GM23338 (cell line): ENCODE results near the gene AFTPH.

Experiments
- CREB1 ChIP-seq: fragments of 250-450 bp; sonication (Bioruptor Pico); IDR thresholded peaks from 2 replicates; pipeline ENCODE4 v1.5.0; 2020; ENCODE audit warnings: low read depth, mild to moderate bottlenecking, moderate library complexity
- EZH2 ChIP-seq: fragments of 200-600 bp; sonication (generic); IDR thresholded peaks from one replicate; pipeline ENCODE4 v1.8.0; 2017; ENCODE audit warnings: antibody characterized with exemption, mild to moderate bottlenecking, low read depth; ENCODE audit not compliant: unreplicated experiment
- EZH2phosphoT487 ChIP-seq: fragments of 200-600 bp; sonication (generic); IDR thresholded peaks from one replicate; pipeline ENCODE4 v1.8.1; 2018; ENCODE audit warnings: antibody characterized with exemption; ENCODE audit not compliant: unreplicated experiment
- JUNB ChIP-seq: IDR thresholded peaks from one replicate; pipeline ENCODE4 v1.6.1; 2016; ENCODE audit warnings: antibody characterized with exemption; ENCODE audit not compliant: unreplicated experiment
- POLR2AphosphoS5 ChIP-seq: IDR thresholded peaks from 2 replicates; pipeline ENCODE4 v1.6.1; 2016; ENCODE audit warnings: antibody characterized with exemption, low read depth
- STAT1 ChIP-seq: IDR thresholded peaks from one replicate; pipeline ENCODE4 v1.6.1; 2016; ENCODE audit warnings: antibody characterized with exemption; ENCODE audit not compliant: unreplicated experiment
- ZNF114 ChIP-seq: fragments of 250-450 bp; sonication (Bioruptor Pico); IDR thresholded peaks from 2 replicates; pipeline ENCODE4 v1.5.0; 2020; ENCODE audit warnings: mild to moderate bottlenecking, moderate library complexity
- ZNF331 ChIP-seq: fragments of 250-450 bp; sonication (Bioruptor Pico); IDR thresholded peaks from 2 replicates; pipeline ENCODE4 v1.5.0; 2020; ENCODE audit warnings: low read depth, mild to moderate bottlenecking, moderate library complexity
- ZNF462 ChIP-seq: fragments of 250-450 bp; sonication (Bioruptor Pico); IDR thresholded peaks from 2 replicates; pipeline ENCODE4 v1.5.0; 2020; ENCODE audit warnings: mild to moderate bottlenecking, moderate library complexity
- TF ChIP-seq, protein P1 (sequence below), 2 experiments: fragments of 200-600 bp in 1 of 2; sonication (generic) in 1 of 2; conservative IDR thresholded peaks; 2 replicates each; pipeline versions ENCODE4 v1.5.1 to v1.6.1; 2016 to 2017; ENCODE audit warnings: antibody characterized with exemption in 2 of 2, low read depth in 2 of 2, mild to moderate bottlenecking in 2 of 2, moderate library complexity in 1 of 2
- TF ChIP-seq, protein P2 (sequence below): IDR thresholded peaks from one replicate; pipeline ENCODE4 v1.6.1; 2018; ENCODE audit warnings: antibody characterized with exemption; ENCODE audit not compliant: unreplicated experiment
- TF ChIP-seq, protein P3 (sequence below): IDR thresholded peaks from 2 replicates; pipeline ENCODE4 v1.6.1; 2016; ENCODE audit warnings: antibody characterized with exemption

DNA sequence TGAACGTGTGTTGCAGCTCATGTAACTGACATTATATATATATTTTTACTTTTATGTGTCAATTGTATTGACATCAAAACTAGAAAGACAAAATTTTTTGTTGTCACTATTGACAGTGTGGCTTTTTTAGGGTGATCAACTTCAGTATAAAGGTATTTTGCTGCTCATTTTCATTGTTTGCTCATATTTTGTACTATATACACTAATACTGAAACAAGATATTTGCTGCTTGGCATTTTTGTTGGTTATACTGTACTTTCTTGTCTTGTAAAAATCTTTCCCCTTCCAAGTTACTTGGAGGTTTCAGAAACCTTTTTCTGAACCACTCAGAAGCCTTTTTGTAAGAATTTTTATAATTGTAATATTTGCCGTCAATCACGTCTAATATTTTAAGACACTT, 16.5 kb downstream of the AFTPH start:
- TF ChIP-seq, protein P1, sequence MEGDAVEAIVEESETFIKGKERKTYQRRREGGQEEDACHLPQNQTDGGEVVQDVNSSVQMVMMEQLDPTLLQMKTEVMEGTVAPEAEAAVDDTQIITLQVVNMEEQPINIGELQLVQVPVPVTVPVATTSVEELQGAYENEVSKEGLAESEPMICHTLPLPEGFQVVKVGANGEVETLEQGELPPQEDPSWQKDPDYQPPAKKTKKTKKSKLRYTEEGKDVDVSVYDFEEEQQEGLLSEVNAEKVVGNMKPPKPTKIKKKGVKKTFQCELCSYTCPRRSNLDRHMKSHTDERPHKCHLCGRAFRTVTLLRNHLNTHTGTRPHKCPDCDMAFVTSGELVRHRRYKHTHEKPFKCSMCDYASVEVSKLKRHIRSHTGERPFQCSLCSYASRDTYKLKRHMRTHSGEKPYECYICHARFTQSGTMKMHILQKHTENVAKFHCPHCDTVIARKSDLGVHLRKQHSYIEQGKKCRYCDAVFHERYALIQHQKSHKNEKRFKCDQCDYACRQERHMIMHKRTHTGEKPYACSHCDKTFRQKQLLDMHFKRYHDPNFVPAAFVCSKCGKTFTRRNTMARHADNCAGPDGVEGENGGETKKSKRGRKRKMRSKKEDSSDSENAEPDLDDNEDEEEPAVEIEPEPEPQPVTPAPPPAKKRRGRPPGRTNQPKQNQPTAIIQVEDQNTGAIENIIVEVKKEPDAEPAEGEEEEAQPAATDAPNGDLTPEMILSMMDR (conservative IDR thresholded peaks at IDR 0.05; ENCODE audit: low read depth in 2 of 2): no peak
- TF ChIP-seq STAT1 (no peak), POLR2AphosphoS5 (no peak), JUNB (no peak), EZH2phosphoT487 (no peak), ZNF331 (CRISPR knock-in tag) (no peak), CREB1 (CRISPR knock-in tag) (no peak), ZNF462 (no peak), EZH2 (no peak), ZNF114 (CRISPR knock-in tag) (no peak)
- TF ChIP-seq, protein P2, sequence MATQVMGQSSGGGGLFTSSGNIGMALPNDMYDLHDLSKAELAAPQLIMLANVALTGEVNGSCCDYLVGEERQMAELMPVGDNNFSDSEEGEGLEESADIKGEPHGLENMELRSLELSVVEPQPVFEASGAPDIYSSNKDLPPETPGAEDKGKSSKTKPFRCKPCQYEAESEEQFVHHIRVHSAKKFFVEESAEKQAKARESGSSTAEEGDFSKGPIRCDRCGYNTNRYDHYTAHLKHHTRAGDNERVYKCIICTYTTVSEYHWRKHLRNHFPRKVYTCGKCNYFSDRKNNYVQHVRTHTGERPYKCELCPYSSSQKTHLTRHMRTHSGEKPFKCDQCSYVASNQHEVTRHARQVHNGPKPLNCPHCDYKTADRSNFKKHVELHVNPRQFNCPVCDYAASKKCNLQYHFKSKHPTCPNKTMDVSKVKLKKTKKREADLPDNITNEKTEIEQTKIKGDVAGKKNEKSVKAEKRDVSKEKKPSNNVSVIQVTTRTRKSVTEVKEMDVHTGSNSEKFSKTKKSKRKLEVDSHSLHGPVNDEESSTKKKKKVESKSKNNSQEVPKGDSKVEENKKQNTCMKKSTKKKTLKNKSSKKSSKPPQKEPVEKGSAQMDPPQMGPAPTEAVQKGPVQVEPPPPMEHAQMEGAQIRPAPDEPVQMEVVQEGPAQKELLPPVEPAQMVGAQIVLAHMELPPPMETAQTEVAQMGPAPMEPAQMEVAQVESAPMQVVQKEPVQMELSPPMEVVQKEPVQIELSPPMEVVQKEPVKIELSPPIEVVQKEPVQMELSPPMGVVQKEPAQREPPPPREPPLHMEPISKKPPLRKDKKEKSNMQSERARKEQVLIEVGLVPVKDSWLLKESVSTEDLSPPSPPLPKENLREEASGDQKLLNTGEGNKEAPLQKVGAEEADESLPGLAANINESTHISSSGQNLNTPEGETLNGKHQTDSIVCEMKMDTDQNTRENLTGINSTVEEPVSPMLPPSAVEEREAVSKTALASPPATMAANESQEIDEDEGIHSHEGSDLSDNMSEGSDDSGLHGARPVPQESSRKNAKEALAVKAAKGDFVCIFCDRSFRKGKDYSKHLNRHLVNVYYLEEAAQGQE: no peak
- TF ChIP-seq, protein P3, sequence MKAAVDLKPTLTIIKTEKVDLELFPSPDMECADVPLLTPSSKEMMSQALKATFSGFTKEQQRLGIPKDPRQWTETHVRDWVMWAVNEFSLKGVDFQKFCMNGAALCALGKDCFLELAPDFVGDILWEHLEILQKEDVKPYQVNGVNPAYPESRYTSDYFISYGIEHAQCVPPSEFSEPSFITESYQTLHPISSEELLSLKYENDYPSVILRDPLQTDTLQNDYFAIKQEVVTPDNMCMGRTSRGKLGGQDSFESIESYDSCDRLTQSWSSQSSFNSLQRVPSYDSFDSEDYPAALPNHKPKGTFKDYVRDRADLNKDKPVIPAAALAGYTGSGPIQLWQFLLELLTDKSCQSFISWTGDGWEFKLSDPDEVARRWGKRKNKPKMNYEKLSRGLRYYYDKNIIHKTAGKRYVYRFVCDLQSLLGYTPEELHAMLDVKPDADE: no peak
